ENCODE data around the gene INTS11.

Gene INTS11

GRCh38 chr1:1295154-1295923, 29.1 kb downstream of the INTS11 start:
- Histone ChIP-seq H3K36me3 (ENCODE audit: insufficient read depth, low read length) (no peaks in the 10 kb centered on the region), H3K4me3 (ENCODE audit: low read depth, low read length) (no peak overlapping the region), H3K79me2 (ENCODE audit: control insufficient read depth, insufficient read depth, low read length, unreplicated experiment) (no peaks in the 10 kb centered on the region), H3K4me1 (ENCODE audit: control insufficient read depth, insufficient read depth, low read length, unreplicated experiment) (peaks cover 10% of the 10 kb centered on the region), H3K27ac (ENCODE audit: low read depth, low read length) (no peak overlapping the region), H3K27me3 (ENCODE audit: insufficient read depth, low read length) (no peaks in the 10 kb centered on the region), H2AFZ (ENCODE audit: low read length, unreplicated experiment) (no peak overlapping the region)

- H3K27me3 ChIP-seq (ENCODE audit: insufficient read depth, low read length), result no peaks in the 10 kb centered on the region
- H3K4me3 ChIP-seq (ENCODE audit: low read depth, low read length), result no peak overlapping the region
- H3K36me3 ChIP-seq (ENCODE audit: insufficient read depth, low read length), result no peaks in the 10 kb centered on the region
- no peak overlapping the region for H3K27ac ChIP-seq (ENCODE audit: low read depth, low read length)
- no peak overlapping the region for H2AFZ ChIP-seq (ENCODE audit: low read length, unreplicated experiment)
- H3K4me1 ChIP-seq (ENCODE audit: control insufficient read depth, insufficient read depth, low read length, unreplicated experiment), result peaks cover 10% of the 10 kb centered on the region
- no peaks in the 10 kb centered on the region for H3K79me2 ChIP-seq (ENCODE audit: control insufficient read depth, insufficient read depth, low read length, unreplicated experiment)
Measured at GRCh38 chr1:1294250-1294890, 30.1 kb downstream of the INTS11 start.

- Histone ChIP-seq H3K79me2 (ENCODE audit: control insufficient read depth, insufficient read depth, low read length, unreplicated experiment) (no peaks in the 10 kb centered on the region), H3K4me1 (ENCODE audit: control insufficient read depth, insufficient read depth, low read length, unreplicated experiment) (peaks cover 10% of the 10 kb centered on the region), H3K4me3 (ENCODE audit: low read depth, low read length) (no peak overlapping the region), H3K27me3 (ENCODE audit: insufficient read depth, low read length) (no peaks in the 10 kb centered on the region), H3K36me3 (ENCODE audit: insufficient read depth, low read length) (no peaks in the 10 kb centered on the region), H2AFZ (ENCODE audit: low read length, unreplicated experiment) (no peak overlapping the region), H3K27ac (ENCODE audit: low read depth, low read length) (no peak overlapping the region)
Measured at GRCh38 chr1:1293263-1294249, 30.9 kb downstream of the INTS11 start.

- Histone ChIP-seq H2AFZ (ENCODE audit: low read length, unreplicated experiment) (no peak overlapping the region), H3K27ac (ENCODE audit: low read depth, low read length) (no peak overlapping the region), H3K27me3 (ENCODE audit: insufficient read depth, low read length) (no peaks in the 10 kb centered on the region), H3K36me3 (ENCODE audit: insufficient read depth, low read length) (no peaks in the 10 kb centered on the region), H3K79me2 (ENCODE audit: control insufficient read depth, insufficient read depth, low read length, unreplicated experiment) (no peaks in the 10 kb centered on the region), H3K4me3 (ENCODE audit: low read depth, low read length) (no peak overlapping the region), H3K4me1 (ENCODE audit: control insufficient read depth, insufficient read depth, low read length, unreplicated experiment) (peaks cover 10% of the 10 kb centered on the region)
Measured at GRCh38 chr1:1292851-1293250, 31.6 kb downstream of the INTS11 start.

- H3K4me3 ChIP-seq (ENCODE audit: low read depth, low read length), result no peak overlapping the region
Measured at GRCh38 chr1:1292442-1292779, 32.0 kb downstream of the INTS11 start.

GRCh38 chr1:1291548-1292441, 32.7 kb downstream of the INTS11 start:
- Histone ChIP-seq H2AFZ (ENCODE audit: low read length, unreplicated experiment) (no peak overlapping the region), H3K27me3 (ENCODE audit: insufficient read depth, low read length) (no peaks in the 10 kb centered on the region), H3K27ac (ENCODE audit: low read depth, low read length) (no peak overlapping the region), H3K36me3 (ENCODE audit: insufficient read depth, low read length) (no peaks in the 10 kb centered on the region), H3K4me3 (ENCODE audit: low read depth, low read length) (no peak overlapping the region), H3K4me1 (ENCODE audit: control insufficient read depth, insufficient read depth, low read length, unreplicated experiment) (peaks cover 10% of the 10 kb centered on the region), H3K79me2 (ENCODE audit: control insufficient read depth, insufficient read depth, low read length, unreplicated experiment) (no peaks in the 10 kb centered on the region)

More at GRCh38 chr1:1292442-1292779, 32.0 kb downstream of the INTS11 start:
- no peaks in the 10 kb centered on the region for H3K36me3 ChIP-seq (ENCODE audit: insufficient read depth, low read length)
- H3K4me1 ChIP-seq (ENCODE audit: control insufficient read depth, insufficient read depth, low read length, unreplicated experiment), result peaks cover 10% of the 10 kb centered on the region
- no peaks in the 10 kb centered on the region for H3K79me2 ChIP-seq (ENCODE audit: control insufficient read depth, insufficient read depth, low read length, unreplicated experiment)
- no peak overlapping the region for H2AFZ ChIP-seq (ENCODE audit: low read length, unreplicated experiment)
- no peak overlapping the region for H3K27ac ChIP-seq (ENCODE audit: low read depth, low read length)
- H3K27me3 ChIP-seq (ENCODE audit: insufficient read depth, low read length), result no peaks in the 10 kb centered on the region

- Histone ChIP-seq H2AFZ (ENCODE audit: low read length, unreplicated experiment) (no peak overlapping the region), H3K27ac (ENCODE audit: low read depth, low read length) (no peak overlapping the region), H3K4me1 (ENCODE audit: control insufficient read depth, insufficient read depth, low read length, unreplicated experiment) (peaks cover 10% of the 10 kb centered on the region), H3K4me3 (ENCODE audit: low read depth, low read length) (no peak overlapping the region), H3K36me3 (ENCODE audit: insufficient read depth, low read length) (no peaks in the 10 kb centered on the region), H3K79me2 (ENCODE audit: control insufficient read depth, insufficient read depth, low read length, unreplicated experiment) (no peaks in the 10 kb centered on the region), H3K27me3 (ENCODE audit: insufficient read depth, low read length) (no peaks in the 10 kb centered on the region)
Measured at GRCh38 chr1:1291023-1291528, 33.4 kb downstream of the INTS11 start.

GRCh38 chr1:1290238-1290731, 34.2 kb downstream of the INTS11 start:
- Histone ChIP-seq H3K27ac (ENCODE audit: low read depth, low read length) (no peak overlapping the region), H3K4me1 (ENCODE audit: control insufficient read depth, insufficient read depth, low read length, unreplicated experiment) (peaks cover 10% of the 10 kb centered on the region), H2AFZ (ENCODE audit: low read length, unreplicated experiment) (no peak overlapping the region), H3K4me3 (ENCODE audit: low read depth, low read length) (no peak overlapping the region), H3K79me2 (ENCODE audit: control insufficient read depth, insufficient read depth, low read length, unreplicated experiment) (no peaks in the 10 kb centered on the region), H3K27me3 (ENCODE audit: insufficient read depth, low read length) (no peaks in the 10 kb centered on the region), H3K36me3 (ENCODE audit: insufficient read depth, low read length) (no peaks in the 10 kb centered on the region)

- Histone ChIP-seq H3K27ac (ENCODE audit: low read depth, low read length) (no peak overlapping the region), H3K79me2 (ENCODE audit: control insufficient read depth, insufficient read depth, low read length, unreplicated experiment) (no peaks in the 10 kb centered on the region), H3K4me1 (ENCODE audit: control insufficient read depth, insufficient read depth, low read length, unreplicated experiment) (peaks cover 10% of the 10 kb centered on the region), H3K4me3 (ENCODE audit: low read depth, low read length) (no peak overlapping the region), H3K27me3 (ENCODE audit: insufficient read depth, low read length) (no peaks in the 10 kb centered on the region), H2AFZ (ENCODE audit: low read length, unreplicated experiment) (no peak overlapping the region), H3K36me3 (ENCODE audit: insufficient read depth, low read length) (no peaks in the 10 kb centered on the region)
Measured at GRCh38 chr1:1287288-1288110, 37.0 kb downstream of the INTS11 start.

Measured in ACC112 (cell line).